ENCODE results near the gene RGS18. TPM values are rescaled to one million over a fixed set of nuclear protein-coding genes. Genes with fewer than 3 reads are reported as not detected.

The RGS18 gene, protein sequence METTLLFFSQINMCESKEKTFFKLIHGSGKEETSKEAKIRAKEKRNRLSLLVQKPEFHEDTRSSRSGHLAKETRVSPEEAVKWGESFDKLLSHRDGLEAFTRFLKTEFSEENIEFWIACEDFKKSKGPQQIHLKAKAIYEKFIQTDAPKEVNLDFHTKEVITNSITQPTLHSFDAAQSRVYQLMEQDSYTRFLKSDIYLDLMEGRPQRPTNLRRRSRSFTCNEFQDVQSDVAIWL
- polyA plus RNA-seq (2013): not detected in 2 replicates

DNA sequence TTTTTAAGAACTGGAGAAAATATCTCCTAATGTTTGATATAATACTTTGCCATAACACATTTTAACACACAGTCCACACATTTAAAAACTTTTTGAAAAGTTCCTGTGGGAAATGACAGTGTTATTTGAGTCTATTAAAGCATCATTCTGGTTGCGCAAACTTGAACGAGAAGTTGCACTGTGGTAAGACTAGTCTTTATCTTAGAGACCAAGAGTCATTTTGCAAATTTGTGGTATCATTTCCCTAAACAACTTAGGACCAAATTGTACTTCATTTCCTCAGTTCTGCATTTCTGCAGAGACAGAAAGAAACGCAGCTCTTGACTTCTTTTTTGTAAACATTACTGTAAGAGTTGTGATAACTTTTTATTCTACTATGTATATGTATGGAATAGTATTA lies at the start of gene RGS18:
TSS of gene RGS18 (plus strand) at position 282 of the 400 bp plus-strand sequence. CDS start 176 bp downstream, outside the sequence.
- no peak within 1 kb of the TSS for H2BK120ac ChIP-seq (ENCODE audit: insufficient read depth, low read length, poor library complexity)
- no peaks in the 10 kb centered on the region for H3K9me3 ChIP-seq (ENCODE audit: insufficient read depth, low read depth, low read length)
- H4K91ac ChIP-seq (ENCODE audit: low read depth, low read length): no peak within 1 kb of the TSS
- no peak within 1 kb of the TSS for H3K4me3 ChIP-seq (ENCODE audit: low read depth, low read length)
- no peaks in the 10 kb centered on the region for H3K36me3 ChIP-seq (ENCODE audit: control insufficient read depth in 1 of 2, insufficient read depth in 2 of 2, low read length in 2 of 2)
- no peak within 1 kb of the TSS for H2AK5ac ChIP-seq (ENCODE audit: low read length)
- H2AFZ ChIP-seq (ENCODE audit: insufficient read depth, low read length, poor library complexity): no peak within 1 kb of the TSS
- H3K18ac ChIP-seq (ENCODE audit: low read length): no peak within 1 kb of the TSS
- peak in 1 of 2 donors; percentile 30 for DNase-seq
- H2BK5ac ChIP-seq (ENCODE audit: low read depth, low read length, poor library complexity): no peak within 1 kb of the TSS
- no peak within 1 kb of the TSS for H3K27ac ChIP-seq (ENCODE audit: low read depth, low read length)
- no peak within 1 kb of the TSS for H2BK12ac ChIP-seq (ENCODE audit: low read length)
- H4K8ac ChIP-seq (ENCODE audit: low read depth, low read length): no peak within 1 kb of the TSS
- no peak within 1 kb of the TSS for H3K14ac ChIP-seq (ENCODE audit: low read length)
- WGBS (ENCODE audit: extremely low coverage, insufficient coverage, insufficient read length): no CpG with 5 or more reads among the region's 3 CpGs
- no peak within 1 kb of the TSS for H3K4me2 ChIP-seq (ENCODE audit: low read length)
- no peaks in the 10 kb centered on the region for H3K79me1 ChIP-seq (ENCODE audit: low read length)
- H3K4me1 ChIP-seq (ENCODE audit: control insufficient read depth in 1 of 2, insufficient read depth in 2 of 2, low read length in 2 of 2): no peaks in the 10 kb centered on the region
- H3K79me2 ChIP-seq (ENCODE audit: control insufficient read depth, insufficient read depth, low read length, poor library complexity): no peaks in the 10 kb centered on the region
- H3K9ac ChIP-seq (ENCODE audit: low read length): no peak within 1 kb of the TSS
- no peak within 1 kb of the TSS for H3K4ac ChIP-seq (ENCODE audit: low read depth, low read length)
- H3K27me3 ChIP-seq (ENCODE audit: insufficient read depth, low read length): no peaks in the 10 kb centered on the region
- no peak within 1 kb of the TSS for H3K23ac ChIP-seq (ENCODE audit: low read length)
- no peak within 1 kb of the TSS for H4K12ac ChIP-seq (ENCODE audit: low read depth, low read length)

DNA sequence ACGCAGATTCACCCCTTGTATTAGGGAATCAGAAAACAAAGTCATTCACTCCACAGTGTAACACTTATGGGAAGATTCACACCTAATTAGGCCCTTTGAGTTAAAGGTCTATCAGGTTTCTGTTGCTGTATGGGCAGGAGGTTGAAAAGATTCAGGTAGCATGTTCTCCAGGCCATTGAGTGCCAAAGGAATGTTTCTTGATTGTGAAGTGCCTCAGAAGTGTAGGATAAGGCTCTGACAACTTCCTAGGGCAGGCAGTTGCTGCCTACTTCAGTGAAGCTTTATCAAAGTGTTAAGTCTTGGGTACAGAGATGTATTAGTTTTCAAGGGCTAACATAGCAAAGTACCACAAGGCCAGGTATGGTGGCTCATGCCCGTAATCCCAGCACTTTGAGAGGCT lies 48.7 kb upstream of the RGS18 start:
- H4K12ac ChIP-seq (ENCODE audit: low read depth, low read length): no peak overlapping the region
- H3K9me3 ChIP-seq (ENCODE audit: insufficient read depth, low read depth, low read length): no peaks in the 10 kb centered on the region
- no peak overlapping the region for H3K4ac ChIP-seq (ENCODE audit: low read depth, low read length)
- WGBS (ENCODE audit: extremely low coverage, insufficient coverage, insufficient read length): no CpG with 5 or more reads among the region's 2 CpGs
- no peak overlapping the region for H2AK5ac ChIP-seq (ENCODE audit: low read length)
- H2BK5ac ChIP-seq (ENCODE audit: low read depth, low read length, poor library complexity): no peak overlapping the region
- H3K27me3 ChIP-seq (ENCODE audit: insufficient read depth, low read length): no peaks in the 10 kb centered on the region
- no peak overlapping the region for H2BK120ac ChIP-seq (ENCODE audit: insufficient read depth, low read length, poor library complexity)
- H3K18ac ChIP-seq (ENCODE audit: low read length): no peak overlapping the region
- no peaks in the 10 kb centered on the region for H3K4me1 ChIP-seq (ENCODE audit: control insufficient read depth in 1 of 2, insufficient read depth in 2 of 2, low read length in 2 of 2)
- H3K23ac ChIP-seq (ENCODE audit: low read length): no peak overlapping the region
- no peak overlapping the region for H3K4me2 ChIP-seq (ENCODE audit: low read length)
- H3K14ac ChIP-seq (ENCODE audit: low read length): no peak overlapping the region
- H3K79me2 ChIP-seq (ENCODE audit: control insufficient read depth, insufficient read depth, low read length, poor library complexity): no peaks in the 10 kb centered on the region
- no peaks in the 10 kb centered on the region for H3K79me1 ChIP-seq (ENCODE audit: low read length)
- DNase-seq: no peak
- H2AFZ ChIP-seq (ENCODE audit: insufficient read depth, low read length, poor library complexity): no peak overlapping the region
- H3K27ac ChIP-seq (ENCODE audit: low read depth, low read length): no peak overlapping the region
- no peak overlapping the region for H4K91ac ChIP-seq (ENCODE audit: low read depth, low read length)
- H3K4me3 ChIP-seq (ENCODE audit: low read depth, low read length): no peak overlapping the region
- no peak overlapping the region for H2BK12ac ChIP-seq (ENCODE audit: low read length)
- no peak overlapping the region for H4K8ac ChIP-seq (ENCODE audit: low read depth, low read length)
- no peaks in the 10 kb centered on the region for H3K36me3 ChIP-seq (ENCODE audit: control insufficient read depth in 1 of 2, insufficient read depth in 2 of 2, low read length in 2 of 2)
- no peak overlapping the region for H3K9ac ChIP-seq (ENCODE audit: low read length)

DNA sequence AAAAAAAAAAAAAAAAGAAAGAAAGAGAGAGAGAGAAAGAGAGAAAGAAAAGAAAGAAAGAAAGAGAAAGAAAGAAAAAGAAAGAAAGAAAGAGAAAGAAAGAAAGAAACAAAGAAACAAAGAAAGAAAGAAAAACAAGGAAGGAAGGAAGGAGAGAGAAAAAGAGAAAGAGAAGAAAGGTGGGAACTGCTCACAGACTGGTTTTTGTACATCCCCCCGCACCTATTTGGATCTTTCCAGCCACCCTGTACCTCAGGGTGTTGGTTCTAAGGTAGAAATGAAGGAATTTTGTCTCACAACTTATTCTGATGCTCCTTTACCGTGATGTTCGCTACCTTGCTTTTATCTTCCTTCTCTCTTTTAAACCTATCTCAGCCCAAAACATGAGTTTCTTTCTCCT lies 43.3 kb upstream of the RGS18 start:
- no peak overlapping the region for H2BK5ac ChIP-seq (ENCODE audit: low read depth, low read length, poor library complexity)
- no peak overlapping the region for H3K18ac ChIP-seq (ENCODE audit: low read length)
- no peaks in the 10 kb centered on the region for H3K79me2 ChIP-seq (ENCODE audit: control insufficient read depth, insufficient read depth, low read length, poor library complexity)
- no peak overlapping the region for H4K91ac ChIP-seq (ENCODE audit: low read depth, low read length)
- no CpG with 5 or more reads among the region's 3 CpGs for WGBS (ENCODE audit: extremely low coverage, insufficient coverage, insufficient read length)
- H3K4me2 ChIP-seq (ENCODE audit: low read length): no peak overlapping the region
- H3K9ac ChIP-seq (ENCODE audit: low read length): no peak overlapping the region
- H3K27ac ChIP-seq (ENCODE audit: low read depth, low read length): no peak overlapping the region
- no peak overlapping the region for H3K14ac ChIP-seq (ENCODE audit: low read length)
- H2BK12ac ChIP-seq (ENCODE audit: low read length): no peak overlapping the region
- H2AFZ ChIP-seq (ENCODE audit: insufficient read depth, low read length, poor library complexity): no peak overlapping the region
- no peaks in the 10 kb centered on the region for H3K79me1 ChIP-seq (ENCODE audit: low read length)
- H4K12ac ChIP-seq (ENCODE audit: low read depth, low read length): no peak overlapping the region
- H3K4me3 ChIP-seq (ENCODE audit: low read depth, low read length): no peak overlapping the region
- no peak overlapping the region for H2BK120ac ChIP-seq (ENCODE audit: insufficient read depth, low read length, poor library complexity)
- H3K4me1 ChIP-seq (ENCODE audit: control insufficient read depth in 1 of 2, insufficient read depth in 2 of 2, low read length in 2 of 2): no peaks in the 10 kb centered on the region
- H2AK5ac ChIP-seq (ENCODE audit: low read length): no peak overlapping the region
- H3K36me3 ChIP-seq (ENCODE audit: control insufficient read depth in 1 of 2, insufficient read depth in 2 of 2, low read length in 2 of 2): no peaks in the 10 kb centered on the region
- no peak overlapping the region for H3K23ac ChIP-seq (ENCODE audit: low read length)
- no peaks in the 10 kb centered on the region for H3K27me3 ChIP-seq (ENCODE audit: insufficient read depth, low read length)
- no peak overlapping the region for H3K4ac ChIP-seq (ENCODE audit: low read depth, low read length)
- DNase-seq: no peak
- H3K9me3 ChIP-seq (ENCODE audit: insufficient read depth, low read depth, low read length): no peaks in the 10 kb centered on the region
- H4K8ac ChIP-seq (ENCODE audit: low read depth, low read length): no peak overlapping the region

DNA sequence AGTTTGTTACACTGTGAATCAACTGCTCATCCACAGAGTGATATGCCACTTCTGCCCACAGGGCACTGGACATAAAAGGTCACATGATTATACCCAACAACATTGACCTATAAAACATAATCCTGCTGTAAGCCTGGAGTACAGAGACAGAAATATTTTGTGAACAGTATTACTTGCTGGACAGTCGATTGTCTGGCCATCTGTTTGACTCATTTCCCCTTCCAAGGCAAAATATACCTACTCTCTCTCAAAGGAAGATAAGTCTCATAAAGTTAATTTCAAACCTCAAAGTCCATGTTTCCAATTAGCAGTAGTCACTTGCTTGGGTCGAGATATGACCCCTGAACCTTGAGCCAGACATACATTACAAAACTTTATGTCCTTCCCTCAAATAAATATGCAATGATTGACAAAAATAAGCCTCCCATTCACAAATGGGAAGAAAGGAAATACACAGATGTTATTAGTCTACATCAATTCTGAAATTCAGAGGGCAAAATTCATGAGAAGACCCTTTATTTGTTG lies 39.3 kb upstream of the RGS18 start:
- H4K12ac ChIP-seq (ENCODE audit: low read depth, low read length): no peak overlapping the region
- no peak overlapping the region for H3K14ac ChIP-seq (ENCODE audit: low read length)
- no peak overlapping the region for H3K4me3 ChIP-seq (ENCODE audit: low read depth, low read length)
- no peak for DNase-seq
- H2BK5ac ChIP-seq (ENCODE audit: low read depth, low read length, poor library complexity): no peak overlapping the region
- no peaks in the 10 kb centered on the region for H3K79me2 ChIP-seq (ENCODE audit: control insufficient read depth, insufficient read depth, low read length, poor library complexity)
- WGBS (ENCODE audit: extremely low coverage, insufficient coverage, insufficient read length): no CpG with 5 or more reads among the region's 2 CpGs
- no peak overlapping the region for H4K8ac ChIP-seq (ENCODE audit: low read depth, low read length)
- no peak overlapping the region for H2BK12ac ChIP-seq (ENCODE audit: low read length)
- H2AK5ac ChIP-seq (ENCODE audit: low read length): no peak overlapping the region
- H2BK120ac ChIP-seq (ENCODE audit: insufficient read depth, low read length, poor library complexity): no peak overlapping the region
- no peak overlapping the region for H2AFZ ChIP-seq (ENCODE audit: insufficient read depth, low read length, poor library complexity)
- H3K4ac ChIP-seq (ENCODE audit: low read depth, low read length): no peak overlapping the region
- no peak overlapping the region for H3K18ac ChIP-seq (ENCODE audit: low read length)
- no peak overlapping the region for H3K9ac ChIP-seq (ENCODE audit: low read length)
- no peak overlapping the region for H3K4me2 ChIP-seq (ENCODE audit: low read length)
- H3K23ac ChIP-seq (ENCODE audit: low read length): no peak overlapping the region
- no peaks in the 10 kb centered on the region for H3K27me3 ChIP-seq (ENCODE audit: insufficient read depth, low read length)
- no peak overlapping the region for H4K91ac ChIP-seq (ENCODE audit: low read depth, low read length)
- no peaks in the 10 kb centered on the region for H3K9me3 ChIP-seq (ENCODE audit: insufficient read depth, low read depth, low read length)
- H3K27ac ChIP-seq (ENCODE audit: low read depth, low read length): no peak overlapping the region
- no peaks in the 10 kb centered on the region for H3K4me1 ChIP-seq (ENCODE audit: control insufficient read depth in 1 of 2, insufficient read depth in 2 of 2, low read length in 2 of 2)
- no peaks in the 10 kb centered on the region for H3K36me3 ChIP-seq (ENCODE audit: control insufficient read depth in 1 of 2, insufficient read depth in 2 of 2, low read length in 2 of 2)
- H3K79me1 ChIP-seq (ENCODE audit: low read length): no peaks in the 10 kb centered on the region
